ENCODE data around the gene ABI3BP.

Gene ABI3BP

GRCh38 chr3:100813828-100814227 is 179.4 kb downstream of the ABI3BP start:
- no peak overlapping the region for H3K4me3 ChIP-seq (ENCODE audit: low read depth, low read length)
- TF ChIP-seq CTCF (IDR thresholded peaks at IDR 0.05; ENCODE audit: low read depth, low read length): no peak

GRCh38 chr3:100811779-100812507 is 181.3 kb downstream of the ABI3BP start:
- no peak for TF ChIP-seq CTCF (IDR thresholded peaks at IDR 0.05; ENCODE audit: low read depth, low read length)
- no peak overlapping the region for H3K4me3 ChIP-seq (ENCODE audit: low read depth, low read length)

DNA sequence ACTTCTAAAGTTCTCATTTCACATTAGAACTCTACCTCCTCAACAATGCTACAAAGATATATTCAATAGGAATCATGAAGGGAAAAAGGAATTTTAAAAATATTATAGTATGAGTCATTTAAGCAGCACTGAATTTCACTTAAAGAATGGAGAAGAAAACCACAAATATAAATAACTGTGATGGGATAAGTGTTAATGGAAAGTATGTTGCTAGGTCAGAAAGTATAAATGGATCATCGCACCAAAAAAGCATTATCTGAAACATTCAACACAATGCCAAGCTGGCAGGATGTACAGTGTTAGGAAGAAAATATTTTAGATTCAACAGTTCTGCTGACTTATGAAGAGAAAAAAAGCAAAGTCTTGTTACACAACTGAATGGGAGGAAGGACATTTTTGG is 182.6 kb downstream of the ABI3BP start:
- no peak for TF ChIP-seq CTCF (IDR thresholded peaks at IDR 0.05; ENCODE audit: low read depth, low read length)
- H3K4me3 ChIP-seq (ENCODE audit: low read depth, low read length): no peak overlapping the region

- no peak overlapping the region for H3K4me3 ChIP-seq (ENCODE audit: low read depth, low read length)
- no peak for TF ChIP-seq CTCF (IDR thresholded peaks at IDR 0.05; ENCODE audit: low read depth, low read length)
These were observed 188.6 kb downstream of the ABI3BP start for GRCh38 chr3:100804631-100805030.

DNA sequence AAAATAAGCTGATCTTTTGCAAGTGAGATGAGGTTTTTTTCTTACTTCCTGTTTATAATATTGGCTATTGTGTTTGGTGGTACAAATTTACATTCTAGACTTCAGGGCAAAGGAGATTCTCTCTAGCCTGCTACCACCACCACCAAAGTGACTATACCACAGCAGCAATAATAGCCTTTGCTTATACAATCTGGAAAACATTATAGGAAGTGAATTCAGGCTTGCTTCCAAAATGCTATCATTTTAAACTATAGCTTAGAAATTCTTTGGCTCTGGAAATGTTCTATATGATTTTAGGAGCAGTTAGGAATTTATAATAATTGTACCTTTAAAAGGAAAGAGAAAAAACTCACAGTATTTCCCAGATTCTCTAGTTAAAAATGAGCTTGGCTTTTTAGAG is 189.5 kb downstream of the ABI3BP start:
- H3K4me3 ChIP-seq (ENCODE audit: low read depth, low read length): no peak overlapping the region
- no peak for TF ChIP-seq CTCF (IDR thresholded peaks at IDR 0.05; ENCODE audit: low read depth, low read length)

DNA sequence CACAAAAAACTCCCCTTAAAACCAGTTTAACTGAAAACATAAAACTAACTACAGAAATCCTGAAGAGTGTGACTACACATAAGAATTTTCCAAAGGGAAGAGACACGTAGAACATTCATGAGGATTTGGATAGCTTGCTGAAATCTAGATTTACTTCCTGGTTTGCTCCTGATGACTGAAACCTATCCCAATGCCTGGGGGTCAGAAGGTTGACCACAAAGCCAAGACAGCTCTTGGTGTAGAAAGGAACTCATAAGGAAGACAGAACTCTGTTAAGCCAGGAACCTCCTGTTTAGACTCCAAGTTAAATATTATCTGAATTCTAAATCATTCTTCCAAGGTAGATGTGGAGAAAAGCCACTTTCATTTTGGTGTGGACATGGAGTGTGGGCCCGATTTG is 191.1 kb downstream of the ABI3BP start:
- TF ChIP-seq CTCF (IDR thresholded peaks at IDR 0.05; ENCODE audit: low read depth, low read length): no peak
- H3K4me3 ChIP-seq (ENCODE audit: low read depth, low read length): no peak overlapping the region

GRCh38 chr3:100798012-100798411 is 195.2 kb downstream of the ABI3BP start:
- no peak overlapping the region for H3K4me3 ChIP-seq (ENCODE audit: low read depth, low read length)
- no peak for TF ChIP-seq CTCF (IDR thresholded peaks at IDR 0.05; ENCODE audit: low read depth, low read length)

Data from WI38 (cell line).